ENCODE results near the gene NKAP. TPM values are rescaled to one million over a fixed set of nuclear protein-coding genes. Genes with fewer than 3 reads are reported as not detected.
A peak's percentile ranks its signal among the peaks of the same experiment; 100 is the strongest.

The NKAP gene
- total and polyA plus RNA-seq, 2 donors (not counting 1 experiment from before 2014, with no cell fraction given): 4.1 TPM

GRCh38 chrX:119989905-119990555 lies 46.5 kb upstream of the NKAP start:
- H3K9me3 ChIP-seq (ENCODE audit: control insufficient read depth, insufficient read depth, low read depth, low read length): no peaks in the 10 kb centered on the region
- peaks cover 16% of the 10 kb centered on the region for H3K27me3 ChIP-seq (ENCODE audit: control insufficient read depth, insufficient read depth, low read length)
- H3K9ac ChIP-seq (ENCODE audit: insufficient read depth, low read length): no peak overlapping the region
- no peak overlapping the region for H2AFZ ChIP-seq (ENCODE audit: low read length)
- no peaks in the 10 kb centered on the region for H4K20me1 ChIP-seq (ENCODE audit: control insufficient read depth, extremely low read depth, insufficient read depth, low read length)
- H3K4me2 ChIP-seq (ENCODE audit: extremely low read depth, insufficient read depth, low read length): no peak overlapping the region
- H3K79me2 ChIP-seq (ENCODE audit: control insufficient read depth, insufficient read depth, low read length): no peaks in the 10 kb centered on the region
- H3K36me3 ChIP-seq (ENCODE audit: control insufficient read depth, insufficient read depth, low read length): no peaks in the 10 kb centered on the region
- no peak for DNase-seq (ENCODE audit: low read depth in 2 of 2)
- TF ChIP-seq CTCF (conservative IDR thresholded peaks at IDR 0.05 in 1 of 2, IDR thresholded peaks at IDR 0.05 in 1 of 2; ENCODE audit: low read depth in 1 of 2, low read length in 2 of 2): no peak
- TF ChIP-seq EZH2 (IDR thresholded peaks at IDR 0.05; ENCODE audit: low read length, missing control alignments): peak; percentile 60
- H3K4me1 ChIP-seq (ENCODE audit: control insufficient read depth, extremely low read depth, insufficient read depth, low read length): no peaks in the 10 kb centered on the region
- H3K27ac ChIP-seq (ENCODE audit: insufficient read depth, low read length): no peak overlapping the region
- H3K4me3 ChIP-seq (replicated peaks in 1 of 4; ENCODE audit: control extremely low read depth in 1 of 4, insufficient read depth in 1 of 4, low read depth in 3 of 4, low read length in 4 of 4): no peak overlapping the region

- Histone ChIP-seq H3K36me3 (ENCODE audit: control insufficient read depth, insufficient read depth, low read length) (no peaks in the 10 kb centered on the region), H2AFZ (ENCODE audit: low read length) (no peak overlapping the region), H3K9ac (ENCODE audit: insufficient read depth, low read length) (no peak overlapping the region), H3K27me3 (ENCODE audit: control insufficient read depth, insufficient read depth, low read length) (peaks cover 12% of the 10 kb centered on the region), H3K27ac (ENCODE audit: insufficient read depth, low read length) (no peak overlapping the region), H4K20me1 (ENCODE audit: control insufficient read depth, extremely low read depth, insufficient read depth, low read length) (no peaks in the 10 kb centered on the region), H3K79me2 (ENCODE audit: control insufficient read depth, insufficient read depth, low read length) (no peaks in the 10 kb centered on the region), H3K4me3 (replicated peaks in 1 of 4; ENCODE audit: control extremely low read depth in 1 of 4, insufficient read depth in 1 of 4, low read depth in 3 of 4, low read length in 4 of 4) (no peak overlapping the region), H3K4me2 (ENCODE audit: extremely low read depth, insufficient read depth, low read length) (no peak overlapping the region), H3K9me3 (ENCODE audit: control insufficient read depth, insufficient read depth, low read depth, low read length) (no peaks in the 10 kb centered on the region), H3K4me1 (ENCODE audit: control insufficient read depth, extremely low read depth, insufficient read depth, low read length) (no peaks in the 10 kb centered on the region)
- no peak for DNase-seq (ENCODE audit: low read depth in 2 of 2)
- TF ChIP-seq EZH2 (IDR thresholded peaks at IDR 0.05; ENCODE audit: low read length, missing control alignments): no peak
- no peak for TF ChIP-seq CTCF (conservative IDR thresholded peaks at IDR 0.05 in 1 of 2, IDR thresholded peaks at IDR 0.05 in 1 of 2; ENCODE audit: low read depth in 1 of 2, low read length in 2 of 2)
Observed at GRCh38 chrX:119986203-119986602, 42.7 kb upstream of the NKAP start.

- H2AFZ ChIP-seq (ENCODE audit: low read length): no peak overlapping the region
- H4K20me1 ChIP-seq (ENCODE audit: control insufficient read depth, extremely low read depth, insufficient read depth, low read length): no peaks in the 10 kb centered on the region
- DNase-seq (ENCODE audit: low read depth in 2 of 2): no peak
- no peaks in the 10 kb centered on the region for H3K9me3 ChIP-seq (ENCODE audit: control insufficient read depth, insufficient read depth, low read depth, low read length)
- no peak overlapping the region for H3K4me2 ChIP-seq (ENCODE audit: extremely low read depth, insufficient read depth, low read length)
- no peaks in the 10 kb centered on the region for H3K79me2 ChIP-seq (ENCODE audit: control insufficient read depth, insufficient read depth, low read length)
- no peak for TF ChIP-seq EZH2 (IDR thresholded peaks at IDR 0.05; ENCODE audit: low read length, missing control alignments)
- no peak for TF ChIP-seq CTCF (conservative IDR thresholded peaks at IDR 0.05 in 1 of 2, IDR thresholded peaks at IDR 0.05 in 1 of 2; ENCODE audit: low read depth in 1 of 2, low read length in 2 of 2)
- H3K27ac ChIP-seq (ENCODE audit: insufficient read depth, low read length): no peak overlapping the region
- no peaks in the 10 kb centered on the region for H3K4me1 ChIP-seq (ENCODE audit: control insufficient read depth, extremely low read depth, insufficient read depth, low read length)
- no peak overlapping the region for H3K4me3 ChIP-seq (replicated peaks in 1 of 4; ENCODE audit: control extremely low read depth in 1 of 4, insufficient read depth in 1 of 4, low read depth in 3 of 4, low read length in 4 of 4)
- H3K36me3 ChIP-seq (ENCODE audit: control insufficient read depth, insufficient read depth, low read length): no peaks in the 10 kb centered on the region
- no peak overlapping the region for H3K9ac ChIP-seq (ENCODE audit: insufficient read depth, low read length)
- H3K27me3 ChIP-seq (ENCODE audit: control insufficient read depth, insufficient read depth, low read length): no peaks in the 10 kb centered on the region
Observed at GRCh38 chrX:119984652-119985051, 41.1 kb upstream of the NKAP start.
